SU-DHL-6 (cell line): ENCODE data around the gene LRRK2.

Experiments
- H2AFZ ChIP-seq: fragments of 200-600 bp; sonication (generic); 2 replicates; pipeline ENCODE4 v1.6.1; 2014; ENCODE audit warnings: low read depth, mild to moderate bottlenecking, moderate library complexity, mixed read lengths, antibody characterized with exemption, low read length; ENCODE audit not compliant: severe bottlenecking
- H3F3A ChIP-seq: fragments of 200-600 bp; shearing (Covaris generic); 2 replicates; pipeline ENCODE4 v1.6.0; 2016; ENCODE audit warnings: antibody characterized with exemption, mild to moderate bottlenecking; ENCODE audit not compliant: insufficient read depth
- H3K27ac ChIP-seq: fragments of 200-600 bp; sonication (generic); 2 replicates; pipeline ENCODE4 v1.5.1; 2016; ENCODE audit warnings: low read depth, mild to moderate bottlenecking, low read length, moderate library complexity, mixed read lengths
- H3K27me3 ChIP-seq: fragments of 200-600 bp; sonication (generic), shearing (Covaris generic); 2 replicates; pipeline ENCODE4 v1.6.0; 2014; ENCODE audit warnings: mild to moderate bottlenecking, low read length
- H3K36me3 ChIP-seq: fragments of 200-600 bp; sonication (generic); 2 replicates; pipeline ENCODE4 v1.6.1; 2014; ENCODE audit warnings: mild to moderate bottlenecking, low read length, mixed read lengths
- H3K4me2 ChIP-seq: fragments of 300-600, 200-600 bp; shearing (Covaris generic), sonication (generic); 2 replicates; pipeline ENCODE4 v1.6.0; 2014; ENCODE audit warnings: low read length, low read depth, mild to moderate bottlenecking; ENCODE audit not compliant: poor library complexity, severe bottlenecking
- H3K4me3 ChIP-seq: fragments of 200-600 bp; sonication (generic); 2 replicates; pipeline ENCODE4 v1.5.1; 2014; ENCODE audit warnings: antibody characterized with exemption, low read length, mild to moderate bottlenecking, mixed read lengths; ENCODE audit not compliant: insufficient read depth, poor library complexity, severe bottlenecking
- H3K79me2 ChIP-seq: fragments of 200-600 bp; sonication (generic); 2 replicates; pipeline ENCODE4 v1.6.1; 2014; ENCODE audit warnings: mild to moderate bottlenecking, low read length, moderate library complexity; ENCODE audit not compliant: insufficient read depth
- H3K9ac ChIP-seq: fragments of 200-600 bp; sonication (generic); 2 replicates; pipeline ENCODE4 v1.7.0; 2014; ENCODE audit warnings: mild to moderate bottlenecking, low read length
- H3K9me2 ChIP-seq: fragments of 200-600 bp; sonication (generic); replicated peaks from 2 replicates; pipeline ENCODE4 v1.6.1; 2014; ENCODE audit warnings: low read length; ENCODE audit not compliant: insufficient read depth
- H3K9me3 ChIP-seq: fragments of 200-600 bp; sonication (generic); 2 replicates; pipeline ENCODE4 v1.6.1; 2014; ENCODE audit warnings: low read length, mixed read lengths; ENCODE audit not compliant: insufficient read depth
- H4K20me1 ChIP-seq: fragments of 200-600 bp; sonication (generic); 2 replicates; pipeline ENCODE4 v1.6.1; 2014; ENCODE audit warnings: low read depth, mild to moderate bottlenecking, antibody characterized with exemption, low read length, moderate library complexity, mixed read lengths
- CTCF ChIP-seq: fragments of 200-600 bp; sonication (generic); IDR thresholded peaks from one replicate; pipeline ENCODE4 v1.5.1; 2017; ENCODE audit warnings: antibody characterized with exemption, mild to moderate bottlenecking, low read length, moderate library complexity; ENCODE audit not compliant: insufficient read depth, poor library complexity, severe bottlenecking
- EZH2phosphoT487 ChIP-seq: fragments of 200-600 bp; sonication (generic), shearing (Covaris generic); conservative IDR thresholded peaks from 2 replicates; pipeline ENCODE4 v1.6.1; 2018; ENCODE audit warnings: mild to moderate bottlenecking, antibody characterized with exemption, low read length, moderate library complexity, mixed read lengths

LRRK2 gene

GRCh38 chr12:40390980-40391379 is 166.2 kb downstream of the LRRK2 start:
- Histone ChIP-seq H3K9me3 (no peaks in the 10 kb centered on the region), H3K27ac (no peak overlapping the region), H2AFZ (no peak overlapping the region), H3K9ac (no peak overlapping the region), H3K4me2 (no peak overlapping the region), H3K79me2 (no peaks in the 10 kb centered on the region), H3K36me3 (no peaks in the 10 kb centered on the region), H4K20me1 (no peaks in the 10 kb centered on the region), H3F3A (no peaks in the 10 kb centered on the region), H3K27me3 (no peaks in the 10 kb centered on the region), H3K4me3 (no peak overlapping the region), H3K9me2 (no peaks in the 10 kb centered on the region)
- no peak for TF ChIP-seq CTCF
- TF ChIP-seq EZH2phosphoT487: no peak

- Histone ChIP-seq H3K36me3 (no peaks in the 10 kb centered on the region), H3K27ac (no peak overlapping the region), H3K9me3 (no peaks in the 10 kb centered on the region), H3K9me2 (no peaks in the 10 kb centered on the region), H3K27me3 (no peaks in the 10 kb centered on the region), H3K4me3 (no peak overlapping the region), H4K20me1 (no peaks in the 10 kb centered on the region), H3K9ac (no peak overlapping the region), H2AFZ (no peak overlapping the region), H3F3A (no peaks in the 10 kb centered on the region), H3K4me2 (no peak overlapping the region), H3K79me2 (no peaks in the 10 kb centered on the region)
- TF ChIP-seq CTCF (no peak), EZH2phosphoT487 (no peak)
These were observed 168.2 kb downstream of the LRRK2 start for GRCh38 chr12:40393026-40393425.

GRCh38 chr12:40399656-40400055 is 174.9 kb downstream of the LRRK2 start:
- no peaks in the 10 kb centered on the region for H3K79me2 ChIP-seq
- TF ChIP-seq EZH2phosphoT487: no peak
- TF ChIP-seq CTCF: no peak
- no peak overlapping the region for H2AFZ ChIP-seq
- no peaks in the 10 kb centered on the region for H4K20me1 ChIP-seq
- H3K9ac ChIP-seq: no peak overlapping the region
- no peak overlapping the region for H3K4me2 ChIP-seq
- no peak overlapping the region for H3K4me3 ChIP-seq
- H3K27ac ChIP-seq: no peak overlapping the region
- no peaks in the 10 kb centered on the region for H3K9me2 ChIP-seq
- H3K27me3 ChIP-seq: no peaks in the 10 kb centered on the region
- no peaks in the 10 kb centered on the region for H3F3A ChIP-seq
- H3K36me3 ChIP-seq: no peaks in the 10 kb centered on the region
- H3K9me3 ChIP-seq: no peaks in the 10 kb centered on the region

- no peaks in the 10 kb centered on the region for H3K79me2 ChIP-seq
- H3K9me3 ChIP-seq: no peaks in the 10 kb centered on the region
- H4K20me1 ChIP-seq: no peaks in the 10 kb centered on the region
- H2AFZ ChIP-seq: no peak overlapping the region
- TF ChIP-seq CTCF (no peak), EZH2phosphoT487 (no peak)
- H3K9me2 ChIP-seq: no peaks in the 10 kb centered on the region
- no peak overlapping the region for H3K9ac ChIP-seq
- H3K27ac ChIP-seq: no peak overlapping the region
- no peaks in the 10 kb centered on the region for H3K27me3 ChIP-seq
- H3K4me2 ChIP-seq: no peak overlapping the region
- H3K36me3 ChIP-seq: no peaks in the 10 kb centered on the region
- H3F3A ChIP-seq: no peaks in the 10 kb centered on the region
- H3K4me3 ChIP-seq: no peak overlapping the region
These were observed 180.6 kb downstream of the LRRK2 start for GRCh38 chr12:40405419-40405818.
